Umbilical cord (tissue), 1 donor: ENCODE data around the gene DMRTC1B. TPM values are rescaled to one million over a fixed set of nuclear protein-coding genes. Genes with fewer than 3 reads are reported as not detected.

Experiments
- total RNA-seq: library from RNA; depleted of rRNA; stranded (reverse); fragments of >200 nt; gene quantifications from one replicate; pipeline ENCODE4 v1.2.3, GENCODE V29; 2014; ENCODE audit warnings: low replicate concordance; ENCODE audit not compliant: insufficient read depth

The DMRTC1B gene
- total RNA-seq, 1 donor from 2014 or later, result 6.3 TPM

Other genes with a start within 250 kb of the DMRTC1B start
- gene HDAC8, start 204.0 kb upstream of the DMRTC1B start, total RNA-seq, result 51.0 TPM
- 1.7 TPM for gene PHKA1, start 62.6 kb upstream of the DMRTC1B start, total RNA-seq
- gene FAM236B, start 5.8 kb downstream of the DMRTC1B start, total RNA-seq, result not detected
- not detected for gene FAM236D, start 31.3 kb downstream of the DMRTC1B start, total RNA-seq
- gene FAM236C, start 135.7 kb downstream of the DMRTC1B start, total RNA-seq, result not detected
- not detected for gene FAM236A, start 161.3 kb downstream of the DMRTC1B start, total RNA-seq
- not detected for gene DMRTC1, start 166.9 kb downstream of the DMRTC1B start, total RNA-seq
- gene PABPC1L2B, start 226.0 kb downstream of the DMRTC1B start, total RNA-seq, result 1.2 TPM